ENCODE results near the gene MTHFD2L. TPM values are rescaled to one million over a fixed set of nuclear protein-coding genes. Genes with fewer than 3 reads are reported as not detected.

Gene MTHFD2L
- total RNA-seq, 1 experiment from 2014 or later = 24.1 TPM

- intact Hi-C loops (cut with micrococcal nuclease; ENCODE audit: unreplicated experiment) = no loop called here
- H3K36me3 Mint-ChIP-seq (ENCODE audit: insufficient read depth, unreplicated experiment) = peaks cover 9% of the 10 kb centered on the region
- no peaks in the 10 kb centered on the region for H3K9me3 Mint-ChIP-seq (ENCODE audit: low read depth, unreplicated experiment)
- BruUV-seq (replicated peaks) = no TSS peak
- CTCF ChIA-PET = no interaction called here
- TF ChIP-seq CTCF (IDR thresholded peaks at IDR 0.05; ENCODE audit: unreplicated experiment) = no peak
- H3K4me3 Mint-ChIP-seq (ENCODE audit: low read depth, unreplicated experiment) = no peak overlapping the region
- no peaks in the 10 kb centered on the region for H3K27me3 Mint-ChIP-seq (ENCODE audit: unreplicated experiment)
- no peak for DNase-seq
- H3K4me1 Mint-ChIP-seq (ENCODE audit: low read depth, unreplicated experiment) = peaks cover 28% of the 10 kb centered on the region
- H3K27ac Mint-ChIP-seq (ENCODE audit: unreplicated experiment) = no peak overlapping the region
Observed at GRCh38 chr4:74120086-74120485, 37.8 kb upstream of the MTHFD2L start.

- no peak for DNase-seq
- intact Hi-C loops (cut with micrococcal nuclease; ENCODE audit: unreplicated experiment) = no loop called here
- CTCF ChIA-PET = no interaction called here
- TF ChIP-seq CTCF (IDR thresholded peaks at IDR 0.05; ENCODE audit: unreplicated experiment) = no peak
- Mint-ChIP-seq H3K27ac (ENCODE audit: unreplicated experiment) (no peak overlapping the region), H3K27me3 (ENCODE audit: unreplicated experiment) (no peaks in the 10 kb centered on the region), H3K4me1 (ENCODE audit: low read depth, unreplicated experiment) (peaks cover 10% of the 10 kb centered on the region), H3K9me3 (ENCODE audit: low read depth, unreplicated experiment) (no peaks in the 10 kb centered on the region), H3K36me3 (ENCODE audit: insufficient read depth, unreplicated experiment) (peaks cover 6% of the 10 kb centered on the region), H3K4me3 (ENCODE audit: low read depth, unreplicated experiment) (no peak overlapping the region)
- no TSS peak for BruUV-seq (replicated peaks)
Observed at GRCh38 chr4:74121643-74122579, 36.0 kb upstream of the MTHFD2L start.

- no peak for DNase-seq
- Mint-ChIP-seq H3K9me3 (ENCODE audit: low read depth, unreplicated experiment) (peaks cover 3% of the 10 kb centered on the region), H3K27ac (ENCODE audit: unreplicated experiment) (no peak overlapping the region), H3K27me3 (ENCODE audit: unreplicated experiment) (no peaks in the 10 kb centered on the region), H3K4me3 (ENCODE audit: low read depth, unreplicated experiment) (no peak overlapping the region), H3K4me1 (ENCODE audit: low read depth, unreplicated experiment) (no peaks in the 10 kb centered on the region), H3K36me3 (ENCODE audit: insufficient read depth, unreplicated experiment) (no peaks in the 10 kb centered on the region)
- no TSS peak for BruUV-seq (replicated peaks)
- no peak for TF ChIP-seq CTCF (IDR thresholded peaks at IDR 0.05; ENCODE audit: unreplicated experiment)
- CTCF ChIA-PET = no interaction called here
- intact Hi-C loops (cut with micrococcal nuclease; ENCODE audit: unreplicated experiment) = no loop called here
Observed at GRCh38 chr4:74123065-74123728, 34.7 kb upstream of the MTHFD2L start.

- Mint-ChIP-seq H3K4me3 (ENCODE audit: low read depth, unreplicated experiment) (no peak overlapping the region), H3K27ac (ENCODE audit: unreplicated experiment) (no peak overlapping the region), H3K27me3 (ENCODE audit: unreplicated experiment) (no peaks in the 10 kb centered on the region), H3K4me1 (ENCODE audit: low read depth, unreplicated experiment) (no peaks in the 10 kb centered on the region), H3K9me3 (ENCODE audit: low read depth, unreplicated experiment) (peaks cover 6% of the 10 kb centered on the region), H3K36me3 (ENCODE audit: insufficient read depth, unreplicated experiment) (no peaks in the 10 kb centered on the region)
- no TSS peak for BruUV-seq (replicated peaks)
- DNase-seq = no peak
- CTCF ChIA-PET = no interaction called here
- TF ChIP-seq CTCF (IDR thresholded peaks at IDR 0.05; ENCODE audit: unreplicated experiment) = no peak
- intact Hi-C loops (cut with micrococcal nuclease; ENCODE audit: unreplicated experiment) = no loop called here
Observed at GRCh38 chr4:74125029-74125428, 32.9 kb upstream of the MTHFD2L start.

All from Calu3 (cell line).